HG03469 (cell line): Measurements from ENCODE around the gene RNF223.
"Not testable (repeated sequence)": the region's sequence is repeated elsewhere in the genome, so short reads cannot be mapped to it uniquely, and the experiment has no call there.

Experiments
- ATAC-seq: cut with Tn5 transposase; IDR thresholded peaks from one replicate; pipeline ENCODE4 v1.9.1; 2021; ENCODE audit warnings: mild to moderate bottlenecking, moderate library complexity, moderate number of reproducible peaks; ENCODE audit not compliant: unreplicated experiment

RNF223 gene

DNA sequence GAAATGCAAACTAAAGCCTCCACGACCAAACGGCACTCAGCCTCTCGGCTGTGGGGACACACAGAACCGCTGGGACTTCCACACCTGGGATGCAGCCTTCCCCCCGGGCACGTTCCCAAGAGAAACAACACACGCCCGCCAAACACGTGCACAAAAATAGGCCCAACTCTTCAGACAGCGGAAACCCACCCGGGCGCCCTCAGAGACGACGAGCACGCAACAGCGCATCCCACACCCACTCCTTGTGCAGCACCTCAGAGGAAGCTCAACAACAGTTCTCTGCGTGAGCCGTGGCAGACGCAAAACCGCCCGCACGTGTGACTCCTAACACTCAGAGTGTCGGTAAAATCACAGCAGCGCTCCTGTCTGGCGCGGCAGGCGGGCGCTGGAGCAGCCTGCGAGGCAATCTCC, 36.5 kb upstream of the RNF223 start:
- no peak for ATAC-seq

DNA sequence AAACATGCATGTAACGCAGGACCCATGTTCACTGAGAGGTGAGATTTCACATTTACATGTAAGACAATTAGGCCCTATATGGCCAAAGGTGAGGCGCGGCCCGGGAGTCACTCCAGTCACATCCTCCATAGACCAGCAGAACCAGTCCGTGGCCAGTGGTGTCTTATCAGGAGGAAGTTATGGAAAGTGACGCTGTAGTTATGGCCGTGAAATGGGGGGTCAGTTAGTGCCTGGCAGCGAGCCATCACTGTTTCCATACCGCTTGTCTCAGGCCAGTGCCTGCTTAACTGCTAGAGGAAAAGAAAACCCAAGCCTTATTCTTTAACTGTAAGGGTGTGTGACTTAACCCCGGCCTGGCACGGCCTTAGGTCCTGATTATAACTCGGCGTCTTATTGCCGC, 35.6 kb upstream of the RNF223 start:
- no peak for ATAC-seq

DNA sequence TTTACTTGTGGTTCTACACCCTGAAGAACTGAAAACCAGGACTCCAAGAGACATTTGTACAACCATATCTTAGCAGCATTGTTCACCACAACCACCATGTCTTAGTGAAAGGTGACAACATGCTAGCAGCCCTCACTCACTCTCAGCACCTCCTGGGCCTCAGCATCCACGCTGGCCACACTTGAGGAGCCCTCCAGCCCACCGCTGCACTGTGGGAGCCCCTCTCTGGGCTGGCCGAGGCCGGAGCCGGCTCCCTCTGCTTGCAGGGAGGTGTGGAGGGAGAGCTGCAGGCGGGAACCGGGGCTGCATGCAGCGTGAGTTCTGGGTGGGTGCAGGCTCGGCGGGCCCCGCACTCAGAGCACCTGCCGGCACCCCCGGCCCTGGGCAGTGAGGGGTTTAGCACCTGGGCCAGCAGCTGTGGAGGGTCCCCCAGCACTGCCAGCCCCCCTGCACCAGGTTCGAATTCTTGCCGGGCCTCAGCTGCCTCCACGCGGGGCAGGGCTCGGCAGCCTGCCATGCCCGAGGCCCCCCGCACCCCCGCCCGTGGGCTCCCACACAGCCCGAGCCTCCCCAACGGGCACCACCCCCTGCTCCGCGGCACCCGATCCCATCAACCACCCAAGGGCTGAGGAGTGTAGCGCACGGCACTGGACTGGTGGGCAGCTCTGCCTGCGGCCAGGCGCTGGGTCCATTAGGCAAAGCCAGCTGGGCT, 32.6 kb upstream of the RNF223 start:
- ATAC-seq: no peak

DNA sequence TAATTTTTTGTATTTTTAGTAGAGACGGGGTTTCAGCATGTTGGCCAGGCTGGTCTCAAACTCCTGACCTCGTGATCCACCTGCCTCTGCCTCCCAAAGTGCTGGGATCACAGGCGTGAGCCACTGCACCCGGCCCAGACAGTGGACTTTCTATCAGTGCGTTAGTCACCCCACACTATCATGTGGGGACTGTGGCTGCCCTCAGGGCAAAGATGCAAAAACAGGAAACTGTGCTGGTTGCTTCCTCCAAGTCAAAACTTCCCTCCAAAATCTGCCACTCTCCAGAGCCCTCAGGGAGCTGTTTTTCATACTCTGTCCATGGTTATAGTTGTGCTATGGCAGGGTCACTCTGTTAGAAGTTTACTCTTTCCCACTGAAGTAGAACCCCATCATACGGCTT, 30.0 kb upstream of the RNF223 start:
- not testable (repeated sequence) for ATAC-seq

DNA sequence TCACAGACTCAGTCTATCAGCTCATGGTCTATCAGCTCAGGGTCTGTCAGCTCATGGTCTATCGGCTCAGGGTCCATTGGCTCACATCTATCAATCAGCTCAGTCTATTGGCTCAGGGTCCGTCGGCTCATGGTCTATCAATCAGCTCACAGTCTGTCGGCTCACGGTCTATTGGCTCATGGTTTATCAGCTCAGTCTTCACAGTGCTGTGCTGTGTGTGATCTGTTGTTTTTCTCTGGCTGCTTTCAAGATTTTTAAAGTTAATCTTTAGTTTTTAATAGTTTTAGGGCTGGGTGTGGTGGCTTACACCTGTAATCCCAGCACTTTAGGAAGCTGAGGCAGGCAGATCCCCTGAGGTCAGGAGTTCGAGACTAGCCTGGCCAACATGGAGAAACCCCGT, 27.4 kb upstream of the RNF223 start:
- no peak for ATAC-seq

DNA sequence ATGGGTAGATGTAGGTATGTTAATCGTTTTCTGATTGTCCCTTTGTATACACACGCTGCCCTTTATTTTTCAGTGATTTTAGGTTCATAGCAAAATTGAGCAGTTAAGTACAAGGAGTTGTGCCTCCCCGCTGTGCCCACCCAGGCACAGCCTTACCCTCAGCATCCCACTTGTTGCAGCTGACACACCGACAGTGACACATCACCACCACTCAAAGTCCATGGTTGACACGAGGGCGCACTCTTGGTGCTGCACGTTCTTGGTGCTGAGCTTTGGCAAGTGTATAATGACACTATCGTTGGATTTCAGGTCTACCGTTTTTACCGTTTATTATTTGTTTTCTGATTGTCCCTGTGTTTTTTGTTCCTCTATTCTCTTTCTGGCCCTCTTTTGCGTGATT, 26.2 kb upstream of the RNF223 start:
- no peak for ATAC-seq

DNA sequence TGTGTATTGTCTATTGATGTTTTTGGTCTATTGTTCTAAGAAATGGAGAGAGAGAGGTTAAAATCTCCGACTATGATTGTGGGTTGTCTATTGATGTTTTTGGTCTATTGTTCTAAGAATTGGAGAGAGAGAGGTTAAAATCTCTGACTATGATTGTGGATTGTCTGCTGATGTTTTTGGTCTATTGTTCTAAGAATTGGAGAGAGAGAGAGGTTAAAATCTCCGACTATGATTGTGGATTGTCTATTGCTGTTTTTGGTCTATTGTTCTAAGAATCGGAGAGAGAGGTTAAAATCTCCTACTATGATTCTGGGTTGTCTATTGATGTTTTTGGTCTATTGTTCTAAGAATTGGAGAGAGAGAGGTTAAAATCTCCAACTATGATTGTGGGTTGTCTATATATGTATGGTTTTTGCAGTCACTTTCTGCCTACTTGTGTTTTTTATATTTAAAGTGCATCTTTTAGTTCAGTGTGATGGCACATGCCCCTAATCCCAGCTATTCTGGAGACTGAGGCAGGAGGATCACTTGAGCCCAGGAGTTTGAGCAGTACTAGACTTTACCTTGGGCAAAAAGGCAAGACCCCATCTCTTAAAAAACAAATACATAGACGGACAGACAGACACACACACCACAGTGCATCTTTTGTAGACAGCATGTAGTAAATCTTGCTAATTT, 25.5 kb upstream of the RNF223 start:
- no peak for ATAC-seq

DNA sequence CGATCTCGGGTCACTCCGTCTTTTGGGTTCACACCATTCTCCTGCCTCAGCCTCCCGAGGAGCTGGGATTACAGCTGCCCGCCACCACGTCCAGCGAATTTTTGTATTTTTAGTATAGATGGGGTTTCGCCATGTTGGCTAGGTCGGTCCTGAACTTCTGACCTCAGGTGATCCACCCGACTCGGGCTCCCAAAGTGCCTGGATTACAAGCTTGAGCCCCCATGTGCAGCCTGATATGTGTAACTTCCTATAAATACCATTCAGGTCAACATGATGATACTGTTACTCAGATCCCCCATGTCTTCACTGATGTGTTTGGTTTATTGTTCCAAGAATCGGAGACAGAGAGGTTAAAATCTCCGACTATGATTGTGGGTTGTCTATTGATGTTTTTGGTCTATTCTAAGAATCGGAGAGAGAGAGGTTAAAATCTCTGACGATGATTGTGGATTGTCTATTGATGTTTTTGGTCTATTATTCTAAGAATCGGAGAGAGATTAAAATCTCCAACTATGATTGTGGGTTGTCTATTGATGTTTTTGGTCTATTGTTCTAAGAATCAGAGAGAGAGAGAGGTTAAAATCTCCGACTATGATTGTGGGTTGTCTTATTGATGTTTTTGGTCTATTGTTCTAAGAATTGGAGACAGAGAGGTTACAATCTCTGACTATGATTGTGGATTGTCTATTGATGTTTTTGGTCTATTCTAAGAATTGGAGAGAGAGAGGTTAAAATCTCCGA, 24.7 kb upstream of the RNF223 start:
- ATAC-seq: no peak

DNA sequence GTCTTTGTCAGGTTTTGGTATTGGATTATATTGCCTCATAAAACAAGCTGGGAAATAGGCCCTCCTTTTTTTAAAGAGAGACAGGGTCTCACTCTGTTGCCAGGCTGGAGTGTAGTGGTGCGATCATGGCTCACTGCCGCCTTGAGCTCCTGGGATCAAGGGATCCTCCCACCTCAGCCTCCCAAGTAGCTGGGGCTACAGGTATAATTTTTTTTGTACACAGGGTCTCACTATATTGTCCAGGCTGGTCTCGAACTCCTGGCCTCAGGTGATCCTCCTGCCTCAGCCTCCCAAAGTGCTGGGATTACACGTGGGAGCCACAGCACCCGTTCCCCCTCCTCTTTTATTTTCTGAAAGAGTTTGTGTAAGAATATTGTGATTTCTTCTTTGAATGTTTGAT, 22.0 kb upstream of the RNF223 start:
- not testable (repeated sequence) for ATAC-seq

DNA sequence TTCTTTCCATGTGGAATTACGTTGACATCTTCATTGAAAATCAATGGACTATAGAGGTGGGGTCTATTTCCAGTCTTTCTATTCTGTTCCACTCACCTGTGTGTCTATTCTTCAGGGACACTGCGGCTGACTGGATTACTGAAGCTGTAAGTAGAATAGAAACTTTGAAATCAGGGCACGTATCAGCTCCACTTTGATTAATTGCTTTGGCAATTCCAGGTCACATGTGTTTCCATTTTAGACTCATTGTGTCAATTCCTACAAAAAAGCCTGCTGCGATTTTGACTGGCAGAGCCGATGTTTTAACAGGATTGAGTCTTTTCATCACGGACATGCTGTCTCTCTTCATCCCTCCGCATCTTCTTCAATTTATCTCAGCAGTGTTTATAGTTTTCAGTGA, 20.9 kb upstream of the RNF223 start:
- no peak for ATAC-seq

DNA sequence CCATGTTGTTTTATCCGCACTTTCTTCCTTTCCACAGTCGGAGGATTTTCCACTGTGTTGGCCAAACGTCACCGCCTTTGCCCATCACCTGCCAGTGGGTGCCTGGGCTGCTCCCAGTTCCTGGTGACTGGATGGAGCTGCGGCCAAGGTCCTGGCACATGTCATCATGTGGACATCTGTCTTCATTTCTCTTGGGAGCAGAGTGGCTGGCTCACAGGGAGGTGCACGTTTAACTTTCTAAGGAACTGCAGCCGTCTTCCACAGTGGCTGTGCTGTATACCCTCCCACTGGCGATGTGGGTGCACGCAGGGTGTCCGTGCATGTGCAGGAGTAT, 19.5 kb upstream of the RNF223 start:
- no peak for ATAC-seq

DNA sequence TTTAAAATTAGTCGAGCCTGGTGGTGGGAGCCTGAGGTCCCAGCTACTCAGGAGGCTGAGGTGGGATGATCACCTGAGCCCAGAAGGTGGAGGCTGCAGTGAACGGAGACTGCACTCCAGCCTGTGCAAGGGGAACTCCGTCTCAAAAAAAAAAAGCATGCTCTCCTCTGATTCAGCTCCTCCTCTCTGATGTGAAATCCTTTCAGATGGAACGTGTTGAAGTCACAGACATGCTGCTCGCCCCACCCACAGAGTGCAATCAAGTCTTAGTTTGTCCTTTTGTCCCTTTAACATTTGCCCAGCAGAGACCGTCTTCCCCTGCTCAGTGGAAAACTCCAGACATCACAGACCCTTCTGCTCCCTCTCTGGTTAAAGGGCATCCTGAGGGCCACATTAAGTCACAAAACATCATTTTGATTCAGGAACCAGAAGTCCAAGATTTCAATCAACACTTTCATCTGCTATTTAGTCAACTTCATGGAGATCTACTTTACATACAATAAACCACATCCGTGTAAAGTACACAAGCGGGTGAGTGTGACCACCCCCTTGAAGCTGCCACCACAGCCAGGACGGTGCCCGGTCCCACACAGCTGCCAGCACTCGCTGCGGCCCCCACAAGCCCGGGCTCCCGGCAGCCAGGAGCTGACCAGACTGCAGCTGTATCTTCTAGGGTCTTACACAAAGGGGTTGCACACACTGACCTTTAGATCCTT, 18.9 kb upstream of the RNF223 start:
- no peak for ATAC-seq

DNA sequence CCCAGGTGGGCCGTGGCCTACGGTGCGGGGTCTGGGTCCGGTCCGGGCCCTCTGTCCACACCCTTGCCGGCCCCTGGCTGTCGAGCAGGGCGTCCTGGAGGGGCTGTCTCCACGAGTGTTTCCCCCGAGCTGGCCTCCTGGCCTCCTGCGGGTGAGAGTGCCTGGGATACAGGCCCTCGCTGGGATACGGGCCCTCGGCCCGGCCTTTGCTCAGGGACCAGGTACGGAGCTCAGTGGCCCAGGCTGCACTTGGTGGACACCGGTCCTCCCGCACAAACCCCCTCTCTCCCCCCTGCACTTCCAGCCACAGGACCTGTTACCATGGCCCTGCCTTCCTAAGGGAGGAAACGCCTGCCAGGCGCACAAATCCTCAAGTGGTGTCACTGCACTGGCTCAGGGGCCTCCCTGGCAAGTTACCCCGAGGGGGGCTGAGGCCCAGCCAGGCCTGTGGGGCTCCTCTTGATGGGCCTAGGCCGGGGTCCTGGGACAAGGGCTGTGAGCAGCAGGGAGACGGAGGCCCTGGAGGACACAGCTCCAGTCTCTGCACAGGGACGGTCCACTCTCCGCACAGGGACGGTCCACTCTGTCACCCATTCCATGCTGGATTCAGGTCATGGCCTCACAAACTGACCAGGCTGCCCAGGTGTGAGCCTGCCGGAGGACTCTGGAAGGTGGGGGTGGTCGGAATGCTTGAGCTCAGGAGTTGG, 18.2 kb upstream of the RNF223 start:
- no peak for ATAC-seq

DNA sequence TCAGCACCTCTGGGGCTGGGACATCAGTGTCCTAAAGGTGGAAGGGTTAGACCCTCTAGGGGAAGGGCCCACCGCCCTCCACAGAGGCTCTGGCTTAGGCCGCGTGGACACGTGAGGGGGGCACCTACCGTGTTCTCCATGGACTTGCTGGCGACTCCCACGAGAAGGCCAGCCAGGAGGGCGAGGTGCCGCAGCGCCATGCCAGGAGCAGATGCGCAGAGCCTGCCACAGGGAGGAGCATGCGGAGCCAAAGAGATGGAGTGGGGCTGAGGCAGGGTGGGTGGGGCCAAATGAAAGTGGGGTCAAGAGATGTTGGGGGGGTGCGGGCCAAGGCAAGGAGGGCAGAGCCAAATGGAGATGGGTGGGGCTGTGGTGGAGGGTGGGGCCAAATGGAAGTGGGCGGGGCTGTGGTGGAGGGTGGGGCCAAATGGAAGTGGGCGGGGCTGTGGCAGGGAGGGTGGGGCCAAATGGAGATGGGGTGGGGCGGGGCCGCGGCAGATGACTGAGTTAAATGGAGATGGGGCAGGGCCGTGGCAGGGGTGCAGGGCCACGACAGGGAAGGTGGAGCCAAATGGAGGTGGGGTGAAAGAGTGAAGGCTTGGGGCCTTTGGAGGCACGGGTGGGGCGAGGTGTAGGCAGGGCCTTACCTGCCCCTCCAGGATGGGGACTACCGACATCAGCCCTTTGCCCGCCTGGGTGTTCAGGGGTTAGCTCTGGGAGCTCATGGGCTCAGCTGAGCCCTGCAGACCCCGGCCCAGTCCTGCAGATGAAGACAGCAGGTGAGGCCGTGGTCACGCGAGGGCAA, 17.4 kb upstream of the RNF223 start:
- ATAC-seq: no peak

DNA sequence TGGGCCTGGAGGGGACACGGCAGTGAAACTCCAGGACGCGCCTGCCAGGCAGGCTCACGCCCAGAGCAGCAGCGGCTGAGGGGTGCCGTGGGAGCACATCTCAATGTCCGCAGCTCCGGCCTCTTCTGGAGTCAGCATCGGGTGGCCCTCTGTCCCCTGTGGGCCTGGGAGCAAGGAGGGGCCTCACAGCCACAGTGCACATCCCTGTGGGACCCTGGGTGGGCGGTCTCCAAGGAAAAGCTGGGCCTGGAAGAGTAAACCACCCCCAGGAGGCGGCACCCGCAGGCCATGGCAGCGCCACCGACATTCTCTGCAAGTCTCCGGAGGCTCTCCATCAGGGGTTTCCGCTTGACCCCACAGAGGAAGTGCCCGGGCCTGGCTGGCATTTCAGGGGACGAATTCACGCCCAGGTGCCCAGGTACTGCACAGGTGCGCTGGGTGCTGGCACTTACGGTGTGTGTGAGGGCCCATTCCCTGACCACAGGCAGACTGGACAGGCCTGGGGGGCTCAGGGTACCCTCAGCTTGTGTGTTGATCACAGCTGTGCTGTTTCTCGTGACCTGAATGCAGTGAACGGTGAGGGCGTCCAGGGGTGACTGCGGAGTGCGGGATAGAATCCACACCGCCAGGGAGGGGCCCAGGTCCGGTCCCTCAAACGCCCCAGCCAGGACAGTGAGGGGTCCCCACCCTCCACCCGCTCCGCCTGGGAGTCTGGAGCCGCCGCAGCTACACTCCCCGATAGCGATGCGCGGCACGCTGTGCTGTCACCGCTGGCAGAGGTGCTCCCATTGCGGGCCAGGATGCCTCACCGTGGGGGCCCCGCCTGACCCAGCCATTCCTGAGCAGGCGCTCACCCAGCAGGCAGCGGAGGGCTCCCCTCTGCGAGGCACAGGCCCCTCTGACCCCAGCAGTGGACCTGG, 16.6 kb upstream of the RNF223 start:
- ATAC-seq: no peak

DNA sequence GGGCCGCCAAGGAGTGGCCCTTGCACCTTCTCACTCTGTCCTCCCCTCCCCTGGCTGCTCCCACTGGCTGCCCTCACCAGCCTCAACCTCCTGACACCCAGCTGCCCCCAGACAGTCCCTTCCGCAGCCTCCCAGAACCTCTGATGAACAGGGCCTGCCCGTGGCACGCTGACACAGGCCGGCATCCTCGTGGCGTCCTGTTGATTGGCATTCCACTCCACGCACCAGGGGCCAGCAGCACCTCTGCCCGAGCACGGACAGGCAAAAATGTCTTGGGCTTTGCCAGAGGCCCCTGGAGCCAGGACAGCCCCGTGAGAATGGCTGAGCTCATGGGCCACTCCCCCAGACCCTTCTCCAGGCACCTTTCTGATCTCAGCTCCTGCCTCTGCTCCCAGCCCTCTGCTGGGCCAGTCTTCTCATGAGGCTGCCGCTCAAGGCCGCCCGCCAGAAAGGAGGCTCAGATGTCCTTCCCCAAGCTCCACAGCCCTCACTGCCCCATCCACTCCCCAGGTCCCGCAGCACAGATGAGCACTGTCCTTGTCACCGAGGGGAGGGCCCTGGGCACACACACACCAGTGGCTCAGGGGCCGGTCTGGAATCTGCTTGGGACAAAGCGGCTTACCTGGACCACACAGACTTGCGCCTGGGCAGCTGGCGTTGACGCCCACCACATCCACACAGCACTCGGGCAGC, 15.8 kb upstream of the RNF223 start:
- no peak for ATAC-seq

DNA sequence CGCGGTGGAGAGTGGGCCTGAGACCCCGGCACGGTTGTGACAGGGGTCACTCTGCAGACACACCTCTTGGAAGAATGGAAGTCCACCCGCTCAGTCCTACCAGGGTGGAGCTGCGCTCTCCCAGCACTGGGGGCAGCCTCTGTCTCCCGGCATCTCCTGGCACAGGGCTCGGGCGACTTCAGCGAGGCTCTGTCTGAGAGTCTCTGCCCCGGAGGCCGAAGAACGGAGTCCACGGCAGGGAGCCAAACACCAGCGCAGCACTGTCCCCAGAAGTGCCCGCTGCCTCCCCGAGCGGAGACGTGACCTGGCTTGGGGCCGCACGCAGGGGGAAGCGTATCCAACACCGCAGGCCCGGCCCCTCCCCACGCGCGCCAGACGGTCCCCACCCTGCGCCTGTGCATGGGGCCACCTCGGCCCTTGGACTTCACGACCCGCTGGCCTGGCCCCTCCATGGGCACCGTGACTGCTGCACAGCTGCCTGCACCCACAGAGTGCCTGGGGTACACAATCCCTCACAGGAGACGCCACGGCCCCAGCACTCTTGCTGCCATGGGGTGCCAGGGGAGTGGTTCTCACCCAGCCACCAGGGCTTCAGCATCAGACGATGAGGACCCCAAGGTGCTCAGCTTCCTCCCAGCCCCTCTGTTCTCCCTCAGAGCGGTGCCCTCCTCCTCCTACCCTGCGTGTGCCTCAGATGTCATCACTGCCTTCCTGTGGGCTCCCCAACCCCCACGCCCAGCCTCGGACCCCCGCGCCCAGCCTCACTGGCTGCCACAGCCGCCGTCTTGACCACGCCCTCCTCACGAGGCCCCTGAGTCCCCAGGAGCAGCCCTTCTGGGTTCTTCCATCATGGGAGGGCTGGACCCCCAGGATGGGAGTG, 14.9 kb upstream of the RNF223 start:
- no peak for ATAC-seq
